Spleen (tissue), 11 donors: ENCODE measurements around the gene GJC1. TPM values are rescaled to one million over a fixed set of nuclear protein-coding genes. Genes with fewer than 3 reads are reported as not detected.

Experiments
- DNase-seq: peaks from one replicate; pipeline ENCODE4 v3.0.0-alpha.2; 2020
- H3K27ac ChIP-seq, 8 donors: fragments of 200-600 bp; sonication (generic) in 7 of 8; 1 replicate in 4 of 8; 2 replicates in 4 of 8; pipeline versions ENCODE4 v1.5.0 to v1.8.0; 2016 to 2021; ENCODE audit warnings: inconsistent platforms in 4 of 8, mild to moderate bottlenecking in 4 of 8, moderate library complexity in 1 of 8
- H3K27me3 ChIP-seq, 7 donors: fragments of 200-600 bp; sonication (generic) in 6 of 7; replicated peaks in 1 of 7; 1 replicate in 4 of 7; 2 replicates in 3 of 7; pipeline versions ENCODE4 v1.5.0 to v1.8.0; 2016 to 2021; ENCODE audit warnings: inconsistent platforms in 3 of 7, mild to moderate bottlenecking in 1 of 7
- H3K36me3 ChIP-seq, 6 donors: fragments of 200-600 bp; sonication (generic) in 5 of 6; 1 replicate in 4 of 6; 2 replicates in 2 of 6; pipeline versions ENCODE4 v1.5.0 to v1.8.0; 2016 to 2021; ENCODE audit warnings: inconsistent platforms in 2 of 6
- H3K4me1 ChIP-seq, 6 donors: fragments of 200-600 bp; sonication (generic) in 5 of 6; 1 replicate in 3 of 6; 2 replicates in 3 of 6; pipeline versions ENCODE4 v1.5.0 to v1.8.0; 2016 to 2021; ENCODE audit warnings: inconsistent platforms in 3 of 6
- H3K4me3 ChIP-seq, 8 donors: fragments of 200-600 bp; sonication (generic) in 7 of 8; 1 replicate in 4 of 8; 2 replicates in 4 of 8; pipeline versions ENCODE4 v1.5.0 to v1.8.0; 2016 to 2021; ENCODE audit warnings: inconsistent platforms in 4 of 8, mild to moderate bottlenecking in 4 of 8, moderate library complexity in 2 of 8
- H3K9me3 ChIP-seq, 8 donors: fragments of 200-600 bp; sonication (generic) in 7 of 8; 1 replicate in 4 of 8; 2 replicates in 4 of 8; pipeline versions ENCODE4 v1.5.0 to v1.8.0; 2016 to 2021; ENCODE audit warnings: inconsistent platforms in 4 of 8
- CTCF ChIP-seq, 11 experiments: fragments of 200-600 bp in 7 of 11; fragments of 450-650 bp in 4 of 11; sonication (generic) in 4 of 11; IDR thresholded peaks in 8 of 11; conservative IDR thresholded peaks in 3 of 11; 1 replicate in 7 of 11; 2 replicates in 4 of 11; pipeline versions ENCODE4 v1.4.0 to v1.8.0; 2016 to 2021; ENCODE audit warnings: antibody characterized with exemption in 11 of 11, inconsistent platforms in 4 of 11, mild to moderate bottlenecking in 1 of 11
- POLR2A ChIP-seq, 3 donors: fragments of 450-650 bp; IDR thresholded peaks; one replicate each; pipeline ENCODE4 v1.5.1; 2017; ENCODE audit warnings: antibody characterized with exemption in 3 of 3, mild to moderate bottlenecking in 1 of 3
- POLR2AphosphoS5 ChIP-seq, 3 donors: sonication (generic); formaldehyde crosslinking; IDR thresholded peaks; one replicate each; pipeline ENCODE4 v1.5.1; 2017; ENCODE audit warnings: antibody characterized with exemption in 3 of 3
- WGBS, 5 donors: extraction: QIAGEN DNeasy Blood & Tissue Kit in 3 of 5; methylation state at CpG; one replicate each; pipeline versions ENCODE4 v1.1.5 to v1.1.7; 2013 to 2018; 5-methylcytosine and 5-hydroxymethylcytosine counted together
- intact Hi-C: fragments of 100-400 bp; cut with DNase I; formaldehyde crosslinking; loops from one replicate; pipeline ENCODE4 v1.15.0; 2023; ENCODE audit warnings: low total_unique reads
- polyA plus RNA-seq, 3 donors: library from polyadenylated mRNA; stranded (reverse); fragments of 200-250 nt; gene quantifications; one replicate each; pipeline ENCODE4 v1.2.1, GENCODE V29; 2013
- total RNA-seq, 7 donors: library from RNA; depleted of rRNA in 3 of 7; stranded (reverse); fragments of >200 nt in 3 of 7; fragmentation: NEBNext Ultra II Directional in 4 of 7; extraction: Animal tissue kit (Norgen Biotek cat#: 25700) in 4 of 7; gene quantifications; one replicate each; pipeline versions ENCODE4 v1.1.0 to v1.2.1, GENCODE V29; 2016 to 2021
- donor health status: healthy with polysubstance abuse.
- donor health status: DM: no; HTN: no; CAD: no; lungs with moderate emphysema.
- donor health status: DM: no; HTN: no; CAD: no.
- donor health status: Bipolar disorder and iron deficiency.
- donor health status: healthy.
- donor health status: DM: no; HTN: no; CAD: no.
- donor health status: DM: yes; HTN: yes; CAD: no.

Gene GJC1
- total and polyA plus RNA-seq, 10 donors: 0.41 to 1.8 (median 0.83) TPM

GRCh38 chr17:44778656-44779210, 51.4 kb downstream of the GJC1 start:
- Histone ChIP-seq H3K27ac (no peak overlapping the region), H3K9me3 (no peaks in the 10 kb centered on the region), H3K4me1 (peaks cover 13 to 50% (median 32%) of the 10 kb centered on the region in 6 donors), H3K27me3 (peaks cover 0 to 61% (median 5%) of the 10 kb centered on the region in 7 donors), H3K4me3 (peak overlapping the region in 5 of 8 donors; percentile 26 to 67 (median 36)), H3K36me3 (no peaks in the 10 kb centered on the region)
- 15 to 31% (median 28%) methylated on average over 9 to 10 of the region's 10 CpGs for WGBS, 5 donors
- intact Hi-C loops: loop anchor here (5.0 kb wide), 2 partner anchors 89 to 244 kb away; no protein-coding TSS in a partner anchor
- TF ChIP-seq POLR2A (IDR thresholded peaks at IDR 0.05) (no peak), CTCF (IDR thresholded peaks at IDR 0.05 in 8 of 11, conservative IDR thresholded peaks at IDR 0.05 in 3 of 11) (no peak)
- no peak for DNase-seq

- DNase-seq: no peak
- Histone ChIP-seq H3K4me3 (no peak overlapping the region), H3K27ac (no peak overlapping the region), H3K9me3 (no peaks in the 10 kb centered on the region), H3K36me3 (no peaks in the 10 kb centered on the region), H3K4me1 (peaks cover 13 to 49% (median 32%) of the 10 kb centered on the region in 6 donors), H3K27me3 (peaks cover 0 to 72% (median 12%) of the 10 kb centered on the region in 7 donors)
- TF ChIP-seq POLR2AphosphoS5 (IDR thresholded peaks at IDR 0.05) (no peak), CTCF (IDR thresholded peaks at IDR 0.05 in 8 of 11, conservative IDR thresholded peaks at IDR 0.05 in 3 of 11) (no peak), POLR2A (IDR thresholded peaks at IDR 0.05) (no peak)
- 73 to 92% (median 88%) methylated on average over 12 to 20 of the region's 20 CpGs for WGBS, 5 donors
- intact Hi-C loops: loop anchor here (5.0 kb wide), 2 partner anchors 90 to 245 kb away; no protein-coding TSS in a partner anchor
Observed at GRCh38 chr17:44777394-44778348, 52.4 kb downstream of the GJC1 start.

GRCh38 chr17:44776628-44777393, 53.3 kb downstream of the GJC1 start:
- peaks cover 13 to 44% (median 32%) of the 10 kb centered on the region in 6 donors for H3K4me1 ChIP-seq
- peak overlapping the region in 2 of 8 donors; percentile 75 to 97 for H3K4me3 ChIP-seq
- no peaks in the 10 kb centered on the region for H3K36me3 ChIP-seq
- no peak for DNase-seq
- no peak overlapping the region for H3K27ac ChIP-seq
- 85 to 94% (median 89%) methylated on average over 14 to 19 of the region's 19 CpGs for WGBS, 5 donors
- H3K27me3 ChIP-seq: peaks cover 0 to 80% (median 12%) of the 10 kb centered on the region in 7 donors
- H3K9me3 ChIP-seq: no peaks in the 10 kb centered on the region
- intact Hi-C loops: loop anchor here (5.0 kb wide), 2 partner anchors 90 to 245 kb away; no protein-coding TSS in a partner anchor
- TF ChIP-seq POLR2A (IDR thresholded peaks at IDR 0.05) (no peak), POLR2AphosphoS5 (IDR thresholded peaks at IDR 0.05) (no peak), CTCF (IDR thresholded peaks at IDR 0.05 in 8 of 11, conservative IDR thresholded peaks at IDR 0.05 in 3 of 11) (peak in 1 of 11 experiments; percentile 10)
